Measurements from ENCODE around the gene FNDC3B. TPM values are rescaled to one million over a fixed set of nuclear protein-coding genes. Genes with fewer than 3 reads are reported as not detected.

Gene FNDC3B
- total RNA-seq, 1 donor from 2014 or later: 169 TPM

- DNase-seq: no peak
Measured at GRCh38 chr3:172371544-172371943, 332.2 kb downstream of the FNDC3B start.

GRCh38 chr3:172372895-172373294 is 333.5 kb downstream of the FNDC3B start:
- DNase-seq: no peak

GRCh38 chr3:172373912-172374311 is 334.5 kb downstream of the FNDC3B start:
- DNase-seq: no peak

- no peak for DNase-seq
Measured at GRCh38 chr3:172375206-172375850, 335.9 kb downstream of the FNDC3B start.

DNA sequence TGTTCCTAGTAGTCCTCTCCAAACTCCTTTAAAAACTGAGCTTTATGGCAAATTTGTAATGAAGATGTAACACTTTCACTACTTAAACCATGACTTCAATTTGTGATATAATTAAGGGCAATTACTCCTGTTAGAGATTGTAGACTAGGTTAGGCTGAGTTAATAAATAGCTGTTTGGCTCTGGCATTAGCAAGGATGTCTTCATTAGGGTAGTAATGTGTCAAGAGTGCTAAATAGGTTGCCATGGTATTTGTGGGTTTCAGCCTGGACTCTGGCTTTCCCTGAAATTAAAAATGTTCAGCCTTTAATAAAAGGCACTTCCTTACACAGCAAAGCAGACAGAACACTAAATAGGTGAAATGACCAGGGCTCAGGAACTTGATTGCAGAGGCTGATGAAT is 337.0 kb downstream of the FNDC3B start:
- no peak for DNase-seq

GRCh38 chr3:172376881-172377280 is 337.5 kb downstream of the FNDC3B start:
- DNase-seq: no peak

DNA sequence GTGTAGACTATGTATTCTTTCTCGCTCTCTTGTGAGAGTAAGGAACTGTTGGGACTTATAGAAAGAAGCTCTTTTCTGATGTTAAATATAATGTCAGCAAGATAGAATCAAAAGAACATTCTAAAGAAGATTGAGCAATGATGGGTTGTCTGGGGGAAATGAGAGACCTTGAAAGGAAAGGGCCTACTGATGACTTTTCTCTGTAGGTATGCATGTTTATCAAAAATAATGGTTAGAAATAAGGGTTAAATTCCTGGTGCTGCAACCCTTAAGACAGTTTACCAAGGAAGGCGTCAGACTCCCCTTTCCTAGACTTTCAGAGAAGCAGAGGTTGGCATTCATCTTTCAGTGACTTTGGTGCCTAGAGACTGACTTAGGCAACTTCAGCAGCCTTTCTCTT is 339.1 kb downstream of the FNDC3B start:
- no peak for DNase-seq

DNA sequence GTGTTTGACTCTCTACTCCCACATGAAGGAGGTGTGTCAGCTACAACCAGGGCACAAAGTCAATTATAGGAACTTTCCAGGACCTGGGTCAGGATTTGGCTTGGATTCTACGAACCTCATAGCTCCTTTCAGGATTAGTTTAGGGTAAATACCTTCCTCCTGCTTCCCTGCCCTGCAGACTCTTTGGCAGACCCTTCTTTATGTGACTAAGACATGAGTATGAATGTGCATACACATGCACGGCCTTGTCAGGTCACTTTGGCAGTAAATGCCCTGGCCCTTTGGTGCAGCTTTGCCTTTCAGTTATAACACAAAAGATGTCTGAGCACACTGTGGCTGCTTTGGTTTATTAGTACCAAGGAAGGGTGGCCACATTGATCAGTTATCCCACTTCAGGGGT is 340.0 kb downstream of the FNDC3B start:
- no peak for DNase-seq

GRCh38 chr3:172380632-172381031 is 341.3 kb downstream of the FNDC3B start:
- DNase-seq: no peak

DNA sequence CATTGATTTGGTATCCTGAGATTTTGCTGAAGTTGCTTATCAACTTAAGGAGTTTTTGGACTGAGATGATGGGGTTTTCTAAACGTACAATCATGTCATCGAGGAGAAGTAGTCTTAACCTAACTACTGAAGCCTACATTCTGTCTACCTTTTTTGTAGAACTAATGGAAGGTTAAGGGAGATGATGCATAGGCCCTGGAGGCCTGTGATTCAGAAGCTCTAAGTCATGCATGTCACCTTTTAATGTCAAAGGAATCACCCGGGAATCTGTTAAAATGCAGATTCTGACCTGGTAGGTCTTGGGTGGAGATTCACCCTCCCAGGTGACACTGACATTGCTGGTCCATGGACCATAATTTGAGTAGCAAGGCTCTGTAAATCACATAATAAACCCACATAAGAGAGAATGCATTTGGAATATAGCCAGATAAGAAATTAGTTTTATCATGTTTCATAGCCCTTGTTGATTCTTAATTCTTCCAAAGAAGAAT is 344.0 kb downstream of the FNDC3B start:
- no peak for DNase-seq

DNA sequence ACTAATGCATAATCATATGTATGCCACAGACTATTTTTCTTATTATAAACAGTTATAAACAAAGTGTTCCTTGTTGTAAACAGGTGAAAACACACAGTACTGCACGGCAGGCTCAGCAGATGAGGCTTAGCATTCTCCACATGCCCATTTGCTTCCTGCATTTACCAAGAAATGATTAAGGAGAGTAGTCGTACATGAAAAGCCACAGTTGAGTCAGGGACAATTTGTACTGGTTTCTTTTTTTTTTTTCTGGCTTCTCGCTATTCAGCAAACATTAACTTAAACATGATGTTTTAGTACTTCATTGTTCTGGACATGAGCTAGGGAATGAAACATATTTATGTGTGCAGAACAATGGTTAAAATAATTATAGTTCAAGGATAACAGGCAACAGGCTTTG is 345.5 kb downstream of the FNDC3B start:
- DNase-seq: no peak

GRCh38 chr3:172387728-172388127 is 348.4 kb downstream of the FNDC3B start:
- DNase-seq: no peak

DNA sequence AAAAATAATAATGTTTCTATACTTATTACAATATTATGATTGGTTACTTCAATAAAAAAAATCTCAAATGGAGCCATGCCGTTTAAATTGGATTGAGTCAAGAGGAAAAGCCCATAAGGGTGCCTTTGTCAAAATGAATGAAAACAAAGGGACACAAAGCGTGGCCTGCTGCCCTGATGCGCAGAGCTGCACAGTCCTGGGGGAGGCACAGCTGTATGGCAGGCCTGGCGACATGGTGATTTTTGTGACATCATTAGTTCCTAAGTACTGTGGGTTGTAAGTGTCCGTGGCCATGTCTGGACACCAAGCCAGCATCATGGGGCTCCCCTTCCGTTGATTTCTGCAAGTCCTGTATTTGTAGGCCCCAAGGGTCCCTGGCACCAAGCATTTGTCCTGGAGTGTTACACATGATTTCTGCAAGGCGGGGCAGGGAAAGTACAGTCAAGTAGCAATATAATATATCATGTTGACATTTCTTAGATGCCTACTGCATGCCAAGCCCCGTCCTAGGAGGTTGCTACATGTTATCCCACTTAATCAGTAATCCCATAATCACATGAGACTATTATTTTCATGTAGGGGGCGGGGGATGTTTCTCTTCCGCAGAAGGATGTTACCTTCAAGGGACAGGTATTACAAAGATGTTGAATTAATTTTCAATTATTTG is 349.2 kb downstream of the FNDC3B start:
- DNase-seq: no peak

DNA sequence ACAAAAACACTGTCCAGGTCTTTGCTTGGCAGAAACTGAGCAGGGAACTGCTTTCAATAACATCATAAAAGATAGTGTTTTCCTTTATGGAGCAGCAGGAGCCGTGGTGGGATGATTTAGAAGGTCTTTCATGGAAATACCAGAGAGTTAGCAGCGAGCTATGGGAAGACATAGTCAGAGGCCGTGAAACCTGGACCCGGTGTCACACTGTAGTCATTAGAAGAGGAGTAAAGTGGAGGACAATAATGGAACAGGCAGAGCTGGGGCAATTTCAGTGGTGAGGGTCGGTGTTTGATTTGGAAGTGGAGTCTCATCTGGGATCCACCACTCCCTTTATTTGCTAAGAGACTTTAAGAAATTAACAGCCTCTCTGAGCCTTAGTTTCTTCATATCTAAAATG is 351.4 kb downstream of the FNDC3B start:
- no peak for DNase-seq

GRCh38 chr3:172391592-172392302 is 352.4 kb downstream of the FNDC3B start:
- peak; percentile 14 for DNase-seq

DNA sequence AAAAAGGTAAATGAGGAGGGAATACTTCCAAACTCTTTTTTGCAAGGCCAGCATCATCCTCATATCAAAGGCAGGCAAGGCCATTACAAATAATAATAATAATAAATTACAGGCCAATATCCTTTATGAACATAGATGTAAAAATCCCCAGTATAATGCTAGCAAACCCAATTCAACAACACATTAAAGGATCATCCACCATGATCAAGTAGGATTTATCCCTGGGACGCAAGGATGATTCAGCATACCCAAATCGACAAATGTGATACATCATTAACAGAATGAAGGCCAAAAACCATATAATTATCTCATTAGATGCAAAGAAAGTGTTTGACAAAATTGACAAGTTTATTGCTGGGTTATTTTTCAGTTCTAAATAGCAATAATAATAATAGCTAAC is 355.3 kb downstream of the FNDC3B start:
- no peak for DNase-seq

- DNase-seq: no peak
Measured at GRCh38 chr3:172396400-172396799, 357.0 kb downstream of the FNDC3B start.

- no peak for DNase-seq
Measured at GRCh38 chr3:172397716-172398405, 358.5 kb downstream of the FNDC3B start.

DNA sequence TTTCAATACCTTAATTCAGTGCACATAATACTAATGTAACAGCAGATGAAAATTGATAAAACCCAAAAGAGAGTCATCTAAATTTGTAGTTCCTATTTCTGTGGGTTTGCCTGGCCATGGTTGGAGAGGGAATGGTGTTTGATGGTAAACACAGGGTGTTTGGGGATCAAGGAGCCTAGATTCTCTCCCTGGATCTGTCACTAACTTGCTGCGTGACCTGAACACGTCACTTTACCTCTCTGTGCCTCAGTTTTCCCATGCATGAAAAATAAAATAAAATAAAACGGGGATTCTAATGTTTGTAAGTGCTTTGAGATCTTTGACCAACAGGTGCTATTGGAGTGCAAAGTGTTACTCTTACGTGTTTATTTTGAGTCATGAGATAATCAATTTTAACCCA is 359.1 kb downstream of the FNDC3B start:
- DNase-seq: no peak

DNA sequence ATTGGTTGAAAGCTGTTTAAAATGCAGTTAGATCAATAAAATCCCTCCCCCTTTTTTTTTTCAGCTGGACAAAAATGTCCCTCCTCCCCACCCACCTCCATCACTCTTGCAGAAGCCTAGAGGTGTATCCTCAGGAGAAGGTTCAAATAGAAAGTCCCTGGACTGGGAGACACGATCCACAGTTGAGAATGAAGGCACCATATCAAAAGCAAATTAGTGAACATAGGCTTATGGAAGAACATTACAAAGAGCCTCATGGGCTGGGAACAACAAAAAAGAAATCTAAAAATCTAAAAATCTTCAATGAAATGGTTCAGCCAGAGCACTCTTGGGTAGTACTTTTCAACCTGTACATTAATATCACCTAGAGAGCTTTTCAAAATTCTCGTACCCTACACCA is 362.7 kb downstream of the FNDC3B start:
- no peak for DNase-seq

DNA sequence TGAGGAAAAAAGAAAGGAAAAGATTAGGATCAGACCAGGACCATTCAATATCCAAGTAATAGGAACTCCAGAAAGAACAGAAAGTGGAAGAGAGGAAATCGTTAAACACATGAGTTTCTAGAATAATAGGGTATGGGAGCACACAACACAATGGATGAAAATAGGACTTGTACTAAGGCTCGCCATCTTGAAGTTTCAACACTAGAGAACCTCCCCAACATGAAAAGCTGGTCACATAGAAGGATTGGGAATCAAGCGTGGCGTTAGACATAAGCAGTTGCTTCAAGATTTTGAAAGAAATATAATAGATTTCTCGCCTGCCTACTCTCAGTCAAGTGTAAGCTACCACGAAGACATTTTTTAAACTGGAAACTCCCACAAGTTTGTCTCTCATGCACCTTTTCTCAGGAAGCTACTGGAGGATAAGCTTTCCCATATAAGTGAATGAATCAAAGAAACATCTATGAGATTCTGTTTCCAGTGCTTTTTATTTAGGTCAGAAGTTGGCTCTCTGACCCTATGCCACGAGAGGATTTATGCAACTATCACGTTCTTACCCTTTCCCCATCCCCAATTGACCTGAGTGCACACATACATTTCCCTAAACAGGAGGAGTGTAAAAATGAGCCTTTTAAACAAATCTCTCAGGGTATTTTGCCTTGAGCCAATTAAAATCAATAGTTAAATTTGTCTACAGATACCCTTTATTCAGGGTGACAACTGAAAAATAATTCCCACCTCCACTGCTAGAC is 363.7 kb downstream of the FNDC3B start:
- no peak for DNase-seq

Measured in skin of body (tissue), 2 donors.